Mucosa of stomach (tissue), 1 donor: Measurements from ENCODE around the gene B9D1.

Source experiments
- H3K27me3 ChIP-seq: one replicate; pipeline ENCODE4 v1.7.0; 2013; ENCODE audit warnings: mild to moderate bottlenecking, low read length; ENCODE audit not compliant: control insufficient read depth, insufficient read depth
- H3K36me3 ChIP-seq: one replicate; pipeline ENCODE4 v1.7.0; 2013; ENCODE audit warnings: low read length; ENCODE audit not compliant: control insufficient read depth, insufficient read depth
- H3K4me1 ChIP-seq: one replicate; pipeline ENCODE4 v1.7.0; 2013; ENCODE audit warnings: mild to moderate bottlenecking, low read length; ENCODE audit not compliant: control insufficient read depth, insufficient read depth
- H3K4me3 ChIP-seq: one replicate; pipeline ENCODE4 v1.7.0; 2013; ENCODE audit warnings: low read length
- H3K9ac ChIP-seq: one replicate; pipeline ENCODE4 v1.7.0; 2013; ENCODE audit warnings: mild to moderate bottlenecking, low read length, moderate library complexity
- H3K9me3 ChIP-seq: one replicate; pipeline ENCODE4 v1.7.0; 2013; ENCODE audit warnings: mild to moderate bottlenecking, low read length, moderate library complexity; ENCODE audit not compliant: control insufficient read depth
- donor health status: Pancreatic carcinoma.

The B9D1 gene

GRCh38 chr17:19369846-19370492 is 7.4 kb upstream of the B9D1 start:
- no peak overlapping the region for H3K9ac ChIP-seq
- H3K9me3 ChIP-seq, result no peaks in the 10 kb centered on the region
- no peaks in the 10 kb centered on the region for H3K27me3 ChIP-seq
- no peak overlapping the region for H3K4me3 ChIP-seq
- no peaks in the 10 kb centered on the region for H3K4me1 ChIP-seq
- H3K36me3 ChIP-seq, result no peaks in the 10 kb centered on the region

- no peak overlapping the region for H3K9ac ChIP-seq
- no peaks in the 10 kb centered on the region for H3K4me1 ChIP-seq
- no peak overlapping the region for H3K4me3 ChIP-seq
- no peaks in the 10 kb centered on the region for H3K36me3 ChIP-seq
- H3K27me3 ChIP-seq, result no peaks in the 10 kb centered on the region
- no peaks in the 10 kb centered on the region for H3K9me3 ChIP-seq
Observed at GRCh38 chr17:19369107-19369778, 6.7 kb upstream of the B9D1 start.

- no peaks in the 10 kb centered on the region for H3K9me3 ChIP-seq
- H3K9ac ChIP-seq, result no peak overlapping the region
- no peaks in the 10 kb centered on the region for H3K4me1 ChIP-seq
- H3K4me3 ChIP-seq, result no peak overlapping the region
- no peaks in the 10 kb centered on the region for H3K36me3 ChIP-seq
- H3K27me3 ChIP-seq, result no peaks in the 10 kb centered on the region
Observed at GRCh38 chr17:19368229-19368628, 5.7 kb upstream of the B9D1 start.

GRCh38 chr17:19366637-19366972 is 4.1 kb upstream of the B9D1 start:
- Histone ChIP-seq H3K9me3 (no peaks in the 10 kb centered on the region), H3K27me3 (no peaks in the 10 kb centered on the region), H3K36me3 (no peaks in the 10 kb centered on the region), H3K9ac (no peak overlapping the region), H3K4me1 (peaks cover 5% of the 10 kb centered on the region), H3K4me3 (no peak overlapping the region)

- no peaks in the 10 kb centered on the region for H3K27me3 ChIP-seq
- H3K4me1 ChIP-seq, result peaks cover 7% of the 10 kb centered on the region
- H3K9me3 ChIP-seq, result no peaks in the 10 kb centered on the region
- no peak overlapping the region for H3K9ac ChIP-seq
- no peak overlapping the region for H3K4me3 ChIP-seq
- H3K36me3 ChIP-seq, result no peaks in the 10 kb centered on the region
Observed at GRCh38 chr17:19365833-19366636, 3.5 kb upstream of the B9D1 start.

- H3K9me3 ChIP-seq, result no peaks in the 10 kb centered on the region
- no peak overlapping the region for H3K4me3 ChIP-seq
- no peak overlapping the region for H3K9ac ChIP-seq
- no peaks in the 10 kb centered on the region for H3K36me3 ChIP-seq
- peaks cover 7% of the 10 kb centered on the region for H3K4me1 ChIP-seq
- no peaks in the 10 kb centered on the region for H3K27me3 ChIP-seq
Observed at GRCh38 chr17:19365499-19365817, 2.9 kb upstream of the B9D1 start.

- H3K4me3 ChIP-seq, result no peak overlapping the region
- H3K9ac ChIP-seq, result no peak overlapping the region
- H3K9me3 ChIP-seq, result no peaks in the 10 kb centered on the region
- no peaks in the 10 kb centered on the region for H3K36me3 ChIP-seq
- H3K4me1 ChIP-seq, result peaks cover 7% of the 10 kb centered on the region
- H3K27me3 ChIP-seq, result no peaks in the 10 kb centered on the region
Observed at GRCh38 chr17:19364699-19365498, 2.4 kb upstream of the B9D1 start.

GRCh38 chr17:19363460-19364035 is 1.0 kb upstream of the B9D1 start:
- Histone ChIP-seq H3K4me1 (peaks cover 7% of the 10 kb centered on the region), H3K27me3 (no peaks in the 10 kb centered on the region), H3K4me3 (no peak overlapping the region), H3K9ac (no peak overlapping the region), H3K36me3 (no peaks in the 10 kb centered on the region), H3K9me3 (no peaks in the 10 kb centered on the region)

GRCh38 chr17:19363114-19363438 is 553 bp upstream of the B9D1 start:
- no peaks in the 10 kb centered on the region for H3K36me3 ChIP-seq
- no peaks in the 10 kb centered on the region for H3K9me3 ChIP-seq
- H3K27me3 ChIP-seq, result no peaks in the 10 kb centered on the region
- no peak overlapping the region for H3K9ac ChIP-seq
- peaks cover 7% of the 10 kb centered on the region for H3K4me1 ChIP-seq
- H3K4me3 ChIP-seq, result peak overlapping the region; percentile 38

- no peaks in the 10 kb centered on the region for H3K27me3 ChIP-seq
- peaks cover 7% of the 10 kb centered on the region for H3K4me1 ChIP-seq
- H3K9me3 ChIP-seq, result no peaks in the 10 kb centered on the region
- peak overlapping the region; percentile 57 for H3K9ac ChIP-seq
- H3K4me3 ChIP-seq, result peak overlapping the region; percentile 38
- peaks cover 5% of the 10 kb centered on the region for H3K36me3 ChIP-seq
Observed at GRCh38 chr17:19361944-19362276, 613 bp downstream of the B9D1 start.

- Histone ChIP-seq H3K9ac (no peak overlapping the region), H3K27me3 (no peaks in the 10 kb centered on the region), H3K9me3 (no peaks in the 10 kb centered on the region), H3K4me3 (no peak overlapping the region), H3K4me1 (peaks cover 7% of the 10 kb centered on the region), H3K36me3 (peaks cover 5% of the 10 kb centered on the region)
Observed at GRCh38 chr17:19361326-19361725, 1.2 kb downstream of the B9D1 start.

GRCh38 chr17:19360772-19361171 is 1.8 kb downstream of the B9D1 start:
- Histone ChIP-seq H3K4me3 (no peak overlapping the region), H3K4me1 (peaks cover 7% of the 10 kb centered on the region), H3K27me3 (no peaks in the 10 kb centered on the region), H3K9ac (no peak overlapping the region), H3K36me3 (peaks cover 5% of the 10 kb centered on the region), H3K9me3 (no peaks in the 10 kb centered on the region)
